ENCODE results near the gene UMOD. TPM values are rescaled to one million over a fixed set of nuclear protein-coding genes. Genes with fewer than 3 reads are reported as not detected.

UMOD gene
- total and polyA plus RNA-seq, 9 of the 15 experiments (the other 6 are each of a cell fraction or from before 2014, with no cell fraction given), result not detected

DNA sequence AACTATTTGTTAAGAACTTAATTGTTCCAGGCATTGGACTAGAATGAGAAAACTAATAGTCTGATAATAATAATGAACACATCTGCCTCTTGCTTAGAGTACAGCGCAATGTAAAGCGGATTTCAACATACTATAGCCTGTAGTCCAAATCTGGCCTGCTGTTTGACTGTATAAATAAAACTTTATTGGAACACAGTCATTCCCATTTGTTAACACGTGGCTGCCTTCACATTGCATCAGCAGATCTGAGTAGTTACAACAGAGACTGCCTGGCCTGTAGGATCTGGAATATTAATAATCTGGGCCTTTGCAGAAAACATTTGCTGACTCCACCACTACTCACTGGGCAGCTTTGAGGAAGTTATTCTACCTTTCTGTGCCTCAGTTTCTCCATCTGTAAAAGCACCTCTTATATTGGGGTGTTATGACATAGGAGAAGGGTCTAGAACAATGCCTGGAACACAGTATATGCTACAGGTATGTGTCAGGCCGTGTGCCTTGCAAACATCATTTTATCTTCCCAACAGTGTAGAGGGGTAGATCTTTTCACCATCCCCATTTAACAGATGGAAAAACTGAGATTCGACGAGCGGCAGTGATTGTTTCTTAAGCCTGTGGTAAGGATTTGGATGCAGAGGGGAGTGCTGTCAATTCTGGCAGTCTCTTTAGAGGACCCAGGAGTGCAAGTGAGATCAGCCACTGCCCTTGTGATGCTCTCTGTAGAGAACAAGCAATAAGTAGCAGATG is 29.9 kb upstream of the UMOD start:
- no TSS peak for BruUV-seq (replicated peaks)
- in situ Hi-C loops (cut with MboI), result loop anchor here (10.0 kb wide), 1 partner anchor 788 kb away; no protein-coding TSS in a partner anchor
- Histone ChIP-seq H3K9ac (ENCODE audit: insufficient read depth in 1 of 2, low read depth in 2 of 2, low read length in 2 of 2) (no peak overlapping the region), H3K36me3 (ENCODE audit: control insufficient read depth, insufficient read depth, low read length) (no peaks in the 10 kb centered on the region), H3K79me2 (ENCODE audit: control insufficient read depth, insufficient read depth, low read length) (no peaks in the 10 kb centered on the region), H3K4me3 (no peak overlapping the region), H4K20me1 (replicated peaks; ENCODE audit: control insufficient read depth, insufficient read depth, low read length) (no peaks in the 10 kb centered on the region), H3K27ac (ENCODE audit: extremely low read depth, low read depth, low read length) (no peak overlapping the region), H2AFZ (ENCODE audit: low read depth, low read length) (no peak overlapping the region), H3K9me3 (replicated peaks; ENCODE audit: control insufficient read depth, insufficient read depth, low read depth, low read length) (no peaks in the 10 kb centered on the region), H3K4me2 (ENCODE audit: insufficient read depth, low read length) (no peak overlapping the region), H3K4me1 (replicated peaks in 1 of 2; ENCODE audit: control insufficient read depth in 2 of 2, insufficient read depth in 2 of 2, low read length in 2 of 2) (no peaks in the 10 kb centered on the region), H3K9me1 (ENCODE audit: control insufficient read depth, insufficient read depth, low read length) (no peaks in the 10 kb centered on the region), H3K27me3 (ENCODE audit: control insufficient read depth in 2 of 2, insufficient read depth in 2 of 2, low read length in 2 of 2) (peaks cover 0 to 6% of the 10 kb centered on the region in 2 experiments; a peak in 1 of 5 replicates)
- intact Hi-C loops (cut with micrococcal nuclease), result loop anchor here (2.0 kb wide), 3 partner anchors 82 to 484 kb away; no protein-coding TSS in a partner anchor
- DNase-seq (ENCODE audit: extremely low read depth in 1 of 4, low spot score in 3 of 4) (peak in 1 of 4 experiments; percentile 2), ATAC-seq (no peak), FAIRE-seq (no peak)
- 12% methylated on average over 7 of the region's 7 CpGs for WGBS (ENCODE audit: insufficient coverage, low coverage, missing lambda C conversion rate)
- POLR2A ChIA-PET, result no interaction called here
- CTCF ChIA-PET (ENCODE audit: low intra/inter-chr PET ratio), result interaction anchor here (1.6 to 2.4 kb wide), 2 partner anchors 475 to 483 kb away, joined by 7 to 12 read pairs; no protein-coding TSS in a partner anchor
- TF ChIP-seq CEBPG (CRISPR knock-in tag; IDR thresholded peaks at IDR 0.05), result peak; percentile 56; the same call in 1 of the 2 replicates
- peak in 1 of 2 experiments; percentile 72; a peak in 2 of 4 replicates for TF ChIP-seq CEBPG (tag; conservative IDR thresholded peaks at IDR 0.05 in 1 of 2, IDR thresholded peaks at IDR 0.05 in 1 of 2)
- TF ChIP-seq, protein P1, sequence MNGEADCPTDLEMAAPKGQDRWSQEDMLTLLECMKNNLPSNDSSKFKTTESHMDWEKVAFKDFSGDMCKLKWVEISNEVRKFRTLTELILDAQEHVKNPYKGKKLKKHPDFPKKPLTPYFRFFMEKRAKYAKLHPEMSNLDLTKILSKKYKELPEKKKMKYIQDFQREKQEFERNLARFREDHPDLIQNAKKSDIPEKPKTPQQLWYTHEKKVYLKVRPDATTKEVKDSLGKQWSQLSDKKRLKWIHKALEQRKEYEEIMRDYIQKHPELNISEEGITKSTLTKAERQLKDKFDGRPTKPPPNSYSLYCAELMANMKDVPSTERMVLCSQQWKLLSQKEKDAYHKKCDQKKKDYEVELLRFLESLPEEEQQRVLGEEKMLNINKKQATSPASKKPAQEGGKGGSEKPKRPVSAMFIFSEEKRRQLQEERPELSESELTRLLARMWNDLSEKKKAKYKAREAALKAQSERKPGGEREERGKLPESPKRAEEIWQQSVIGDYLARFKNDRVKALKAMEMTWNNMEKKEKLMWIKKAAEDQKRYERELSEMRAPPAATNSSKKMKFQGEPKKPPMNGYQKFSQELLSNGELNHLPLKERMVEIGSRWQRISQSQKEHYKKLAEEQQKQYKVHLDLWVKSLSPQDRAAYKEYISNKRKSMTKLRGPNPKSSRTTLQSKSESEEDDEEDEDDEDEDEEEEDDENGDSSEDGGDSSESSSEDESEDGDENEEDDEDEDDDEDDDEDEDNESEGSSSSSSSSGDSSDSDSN (IDR thresholded peaks at IDR 0.05; ENCODE audit: borderline replicate concordance in 1 of 2, low read depth in 2 of 2, low read length in 2 of 2), result no peak
- TF ChIP-seq, protein P2, sequence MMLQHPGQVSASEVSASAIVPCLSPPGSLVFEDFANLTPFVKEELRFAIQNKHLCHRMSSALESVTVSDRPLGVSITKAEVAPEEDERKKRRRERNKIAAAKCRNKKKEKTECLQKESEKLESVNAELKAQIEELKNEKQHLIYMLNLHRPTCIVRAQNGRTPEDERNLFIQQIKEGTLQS (IDR thresholded peaks at IDR 0.05), result peak; percentile 62; the same call in 1 of the 2 replicates
- TF ChIP-seq, protein P2 (CRISPR knock-in tag; conservative IDR thresholded peaks at IDR 0.05), result no peak
- TF ChIP-seq SUPT5H (IDR thresholded peaks at IDR 0.05), result no peak
- TF ChIP-seq BCOR (IDR thresholded peaks at IDR 0.05), result peak; percentile 64; the same call in 1 of the 2 replicates
- 0 out of 2 replicates have a peak, but pooled peaks have one; percentile 14 for TF ChIP-seq CEBPB (tag; IDR thresholded peaks at IDR 0.05)
- TF ChIP-seq IFI16 (CRISPR knock-in tag; IDR thresholded peaks at IDR 0.05), result no peak
- TF ChIP-seq RBM22 (IDR thresholded peaks at IDR 0.05; ENCODE audit: low read depth, low read length, poor library complexity, severe bottlenecking), result no peak
- no peak for TF ChIP-seq TSC22D4 (tag; IDR thresholded peaks at IDR 0.05)
- TF ChIP-seq ADNP (tag; IDR thresholded peaks at IDR 0.05), result peak; percentile 66; the same call in 1 of the 2 replicates
- TF ChIP-seq HDAC8 (tag; IDR thresholded peaks at IDR 0.05), result no peak
